Muscle of back (tissue), 13 donors: Measurements from ENCODE around the gene SIRPG. TPM values are rescaled to one million over a fixed set of nuclear protein-coding genes. Genes with fewer than 3 reads are reported as not detected.
"Not testable (repeated sequence)": the region's sequence is repeated elsewhere in the genome, so short reads cannot be mapped to it uniquely, and the experiment has no call there.

Experiments used
- DNase-seq, 3 donors: peaks; one replicate each; pipeline versions ENCODE4 v3.0.0 to v3.0.0-alpha.2; 2013
- long read RNA-seq, 9 donors: transcript quantifications; one replicate each; lab custom pipeline, GENCODE V29; 2026
- polyA plus RNA-seq, 10 donors: library from polyadenylated mRNA; unstranded; fragments of 120-200 nt; gene quantifications; one replicate each; pipeline ENCODE4 v1.2.1, GENCODE V29; 2013; ENCODE audit not compliant: insufficient read length in 10 of 10

The SIRPG gene
- 1 to 10 TPM in 1 of 10 donors, under 1 TPM in 2, not detected in 7; 0.32 to 3.1 (median 0.67) TPM for polyA plus RNA-seq
- long read RNA-seq, donor 1 = 0 reads
- long read RNA-seq, donor 2 = 0 reads
- long read RNA-seq, donor 3 = 0 reads
- long read RNA-seq, donor 4 = 0 reads
- long read RNA-seq, donor 5 = 0 reads
- long read RNA-seq, donor 6 = 0 reads
- long read RNA-seq, donor 7 = 0 reads
- long read RNA-seq, donor 8 = 0 reads
- long read RNA-seq, donor 9 = 0 reads

- no peak for DNase-seq
These were observed at the start of gene SIRPG for GRCh38 chr20:1657556-1658334. SIRPG (minus strand) TSS chr20:1657779; CDS start chr20:1657714, 65 bp downstream.

- DNase-seq = not testable (repeated sequence)
These were observed 49.3 kb upstream of the SIRPG start for GRCh38 chr20:1706887-1707286.

- DNase-seq = no peak
These were observed 48.5 kb upstream of the SIRPG start for GRCh38 chr20:1706079-1706478.

- DNase-seq = no peak
These were observed 45.3 kb upstream of the SIRPG start for GRCh38 chr20:1702855-1703254.

GRCh38 chr20:1702328-1702727, 44.7 kb upstream of the SIRPG start:
- DNase-seq = peak in 1 of 3 donors; percentile 11

- DNase-seq = no peak
These were observed 43.4 kb upstream of the SIRPG start for GRCh38 chr20:1700990-1701389.

- DNase-seq = no peak
These were observed 40.0 kb upstream of the SIRPG start for GRCh38 chr20:1697592-1697991.

- DNase-seq = no peak
These were observed 39.1 kb upstream of the SIRPG start for GRCh38 chr20:1696521-1697209.

- no peak for DNase-seq
These were observed 37.1 kb upstream of the SIRPG start for GRCh38 chr20:1694672-1695071.

GRCh38 chr20:1693427-1693826, 35.8 kb upstream of the SIRPG start:
- no peak for DNase-seq

GRCh38 chr20:1689721-1690120, 32.1 kb upstream of the SIRPG start:
- DNase-seq = no peak

GRCh38 chr20:1688886-1689538, 31.4 kb upstream of the SIRPG start:
- DNase-seq = no peak

GRCh38 chr20:1687053-1687452, 29.5 kb upstream of the SIRPG start:
- DNase-seq = no peak

GRCh38 chr20:1686151-1686748, 28.7 kb upstream of the SIRPG start:
- no peak for DNase-seq

- no peak for DNase-seq
These were observed 27.9 kb upstream of the SIRPG start for GRCh38 chr20:1685304-1686052.

- no peak for DNase-seq
These were observed 27.3 kb upstream of the SIRPG start for GRCh38 chr20:1684872-1685271.

- no peak for DNase-seq
These were observed 19.1 kb upstream of the SIRPG start for GRCh38 chr20:1676650-1677049.

- no peak for DNase-seq
These were observed 17.6 kb upstream of the SIRPG start for GRCh38 chr20:1674990-1675780.

- DNase-seq = no peak
These were observed 16.8 kb upstream of the SIRPG start for GRCh38 chr20:1674361-1674760.

GRCh38 chr20:1673424-1673823, 15.8 kb upstream of the SIRPG start:
- no peak for DNase-seq
